ENCODE measurements around the gene MRPL54. TPM values are rescaled to one million over a fixed set of nuclear protein-coding genes. Genes with fewer than 3 reads are reported as not detected.

MRPL54 gene
- total RNA-seq, 1 experiment from 2014 or later, result 85.7 TPM

GRCh38 chr19:3723110-3723488, 39.4 kb upstream of the MRPL54 start:
- H3K9me3 Mint-ChIP-seq (ENCODE audit: unreplicated experiment), result no peaks in the 10 kb centered on the region
- BruUV-seq (replicated peaks), result no TSS peak
- intact Hi-C loops (cut with micrococcal nuclease), result no loop called here
- ChIA-PET POLR2A (no interaction called here), CTCF (no interaction called here)
- no peak overlapping the region for H3K4me3 Mint-ChIP-seq (ENCODE audit: unreplicated experiment)
- H3K27ac Mint-ChIP-seq (ENCODE audit: low read depth, unreplicated experiment), result peak overlapping the region; percentile 39
- TF ChIP-seq CTCF (IDR thresholded peaks at IDR 0.05; ENCODE audit: unreplicated experiment), result no peak
- H3K36me3 Mint-ChIP-seq (ENCODE audit: insufficient read depth, unreplicated experiment), result no peaks in the 10 kb centered on the region
- DNase-seq (ENCODE audit: unreplicated experiment), result no peak
- H3K4me1 Mint-ChIP-seq (ENCODE audit: insufficient read depth, unreplicated experiment), result peaks cover 6% of the 10 kb centered on the region
- peaks cover 11% of the 10 kb centered on the region for H3K27me3 Mint-ChIP-seq (ENCODE audit: insufficient read depth, unreplicated experiment)

- Mint-ChIP-seq H3K27ac (ENCODE audit: low read depth, unreplicated experiment) (no peak overlapping the region), H3K9me3 (ENCODE audit: unreplicated experiment) (no peaks in the 10 kb centered on the region), H3K4me3 (ENCODE audit: unreplicated experiment) (no peak overlapping the region), H3K36me3 (ENCODE audit: insufficient read depth, unreplicated experiment) (no peaks in the 10 kb centered on the region), H3K27me3 (ENCODE audit: insufficient read depth, unreplicated experiment) (peaks cover 11% of the 10 kb centered on the region), H3K4me1 (ENCODE audit: insufficient read depth, unreplicated experiment) (peaks cover 6% of the 10 kb centered on the region)
- ChIA-PET CTCF (no interaction called here), POLR2A (no interaction called here)
- no TSS peak for BruUV-seq (replicated peaks)
- no peak for TF ChIP-seq CTCF (IDR thresholded peaks at IDR 0.05; ENCODE audit: unreplicated experiment)
- no peak for DNase-seq (ENCODE audit: unreplicated experiment)
- intact Hi-C loops (cut with micrococcal nuclease), result no loop called here
Measured at GRCh38 chr19:3723883-3724282, 38.6 kb upstream of the MRPL54 start.

GRCh38 chr19:3725121-3725520, 37.4 kb upstream of the MRPL54 start:
- no peak for TF ChIP-seq CTCF (IDR thresholded peaks at IDR 0.05; ENCODE audit: unreplicated experiment)
- DNase-seq (ENCODE audit: unreplicated experiment), result no peak
- peaks cover 6% of the 10 kb centered on the region for H3K4me1 Mint-ChIP-seq (ENCODE audit: insufficient read depth, unreplicated experiment)
- H3K27me3 Mint-ChIP-seq (ENCODE audit: insufficient read depth, unreplicated experiment), result peaks cover 11% of the 10 kb centered on the region
- H3K4me3 Mint-ChIP-seq (ENCODE audit: unreplicated experiment), result no peak overlapping the region
- no peak overlapping the region for H3K27ac Mint-ChIP-seq (ENCODE audit: low read depth, unreplicated experiment)
- no TSS peak for BruUV-seq (replicated peaks)
- ChIA-PET CTCF (interaction anchor here (0.6 to 0.7 kb wide), 3 partner anchors 37 to 764 kb away, joined by 3 to 4 read pairs (median 4); no protein-coding TSS in a partner anchor), POLR2A (interaction anchor here (0.6 kb wide), 1 partner anchor 30 kb away, joined by 3 read pairs; no protein-coding TSS in a partner anchor)
- intact Hi-C loops (cut with micrococcal nuclease), result no loop called here
- H3K36me3 Mint-ChIP-seq (ENCODE audit: insufficient read depth, unreplicated experiment), result no peaks in the 10 kb centered on the region
- H3K9me3 Mint-ChIP-seq (ENCODE audit: unreplicated experiment), result no peaks in the 10 kb centered on the region

- peaks cover 11% of the 10 kb centered on the region for H3K27me3 Mint-ChIP-seq (ENCODE audit: insufficient read depth, unreplicated experiment)
- POLR2A ChIA-PET, result interaction anchor here (0.6 kb wide), 1 partner anchor 30 kb away, joined by 3 read pairs; no protein-coding TSS in a partner anchor
- H3K9me3 Mint-ChIP-seq (ENCODE audit: unreplicated experiment), result no peaks in the 10 kb centered on the region
- no peaks in the 10 kb centered on the region for H3K36me3 Mint-ChIP-seq (ENCODE audit: insufficient read depth, unreplicated experiment)
- BruUV-seq (replicated peaks), result no TSS peak
- CTCF ChIA-PET, result interaction anchor here (0.7 kb wide), 1 partner anchor 83 kb away, joined by 3 read pairs; no protein-coding TSS in a partner anchor
- intact Hi-C loops (cut with micrococcal nuclease), result no loop called here
- no peak overlapping the region for H3K4me3 Mint-ChIP-seq (ENCODE audit: unreplicated experiment)
- peak; percentile 42 for DNase-seq (ENCODE audit: unreplicated experiment)
- peaks cover 8% of the 10 kb centered on the region for H3K4me1 Mint-ChIP-seq (ENCODE audit: insufficient read depth, unreplicated experiment)
- H3K27ac Mint-ChIP-seq (ENCODE audit: low read depth, unreplicated experiment), result no peak overlapping the region
- TF ChIP-seq CTCF (IDR thresholded peaks at IDR 0.05; ENCODE audit: unreplicated experiment), result no peak
Measured at GRCh38 chr19:3725640-3726310, 36.7 kb upstream of the MRPL54 start.
